OCI-LY7 (cell line): ENCODE data around the gene MTAP. TPM values are rescaled to one million over a fixed set of nuclear protein-coding genes. Genes with fewer than 3 reads are reported as not detected.

ENCODE experiments used
- BruUV-seq: library from RNA; stranded (reverse); fragments of 400-500 nt; replicated peaks from 2 replicates; lab custom pipeline; 2021; lab: Mats Ljungman, UMichigan
- CTCF ChIA-PET: fragments of 300-600 bp; sonication (Branson Sonifier 250); formaldehyde crosslinking; loops from one replicate; lab custom pipeline; 2022; ENCODE audit warnings: antibody characterized with exemption; ENCODE audit not compliant: unreplicated experiment; lab: Charles Lee
- POLR2A ChIA-PET: fragments of 300-600 bp; sonication (Branson Sonifier 250); formaldehyde crosslinking; loops from one replicate; lab custom pipeline; 2022; ENCODE audit warnings: antibody characterized with exemption; lab: Charles Lee
- DNase-seq: peaks from one replicate; pipeline ENCODE4 v3.0.0-alpha.2; 2015; ENCODE audit warnings: low spot score
- H2AFZ ChIP-seq: fragments of 200-600 bp; sonication (generic), shearing (Covaris generic); 2 replicates; pipeline ENCODE4 v1.6.1; 2014; ENCODE audit warnings: mild to moderate bottlenecking, antibody characterized with exemption, low read length, moderate library complexity
- H3K27ac ChIP-seq: fragments of 200-600 bp; sonication (generic); 2 replicates; pipeline ENCODE4 v1.5.1; 2014; ENCODE audit warnings: mixed run types, low read depth, mild to moderate bottlenecking, moderate library complexity, low read length, inconsistent platforms; ENCODE audit not compliant: poor library complexity, severe bottlenecking
- H3K36me3 ChIP-seq: fragments of 200-600 bp; sonication (generic); 2 replicates; pipeline ENCODE4 v1.6.1; 2014; ENCODE audit warnings: mild to moderate bottlenecking, antibody characterized with exemption, low read length, moderate library complexity, mixed read lengths; ENCODE audit not compliant: insufficient read depth
- H3K4me1 ChIP-seq: fragments of 200-600 bp; sonication (generic); 2 replicates; pipeline ENCODE4 v1.5.1; 2014; ENCODE audit warnings: mild to moderate bottlenecking, low read length; ENCODE audit not compliant: insufficient read depth, poor library complexity, severe bottlenecking
- H3K4me2 ChIP-seq: fragments of 200-600 bp; sonication (generic); 2 replicates; pipeline ENCODE4 v1.6.1; 2014; ENCODE audit warnings: mild to moderate bottlenecking, low read length
- H3K4me3 ChIP-seq: fragments of 200-600 bp; sonication (generic); 2 replicates; pipeline ENCODE4 v1.5.1; 2014; ENCODE audit warnings: mild to moderate bottlenecking, low read depth, low read length; ENCODE audit not compliant: poor library complexity, severe bottlenecking
- H3K79me2 ChIP-seq: fragments of 200-600 bp; sonication (generic); 2 replicates; pipeline ENCODE4 v1.6.1; 2016; ENCODE audit warnings: low read depth, mild to moderate bottlenecking, low read length, moderate library complexity, mixed read lengths; ENCODE audit not compliant: insufficient read depth
- H3K9me2 ChIP-seq: fragments of 200-600 bp; sonication (generic); 2 replicates; pipeline ENCODE4 v1.6.1; 2016; ENCODE audit warnings: mild to moderate bottlenecking, low read length, mixed read lengths; ENCODE audit not compliant: insufficient read depth
- H3K9me3 ChIP-seq: fragments of 200-600 bp; sonication (generic); 2 replicates; pipeline ENCODE4 v1.6.1; 2014; ENCODE audit warnings: mild to moderate bottlenecking, mixed run types, low read length, mixed read lengths
- H4K20me1 ChIP-seq: fragments of 200-600 bp; sonication (generic); 2 replicates; pipeline ENCODE4 v1.6.1; 2014; ENCODE audit warnings: mild to moderate bottlenecking, antibody characterized with exemption, low read length, moderate library complexity, mixed read lengths; ENCODE audit not compliant: insufficient read depth
- CTCF ChIP-seq: fragments of 200-600 bp; sonication (generic); conservative IDR thresholded peaks from 2 replicates; pipeline ENCODE4 v1.5.1; 2014; ENCODE audit warnings: mild to moderate bottlenecking, antibody characterized with exemption, low read length, moderate library complexity, mixed read lengths
- EZH2phosphoT487 ChIP-seq: fragments of 200-600 bp; sonication (generic); IDR thresholded peaks from 2 replicates; pipeline ENCODE4 v1.6.1; 2018; ENCODE audit warnings: low read depth, borderline replicate concordance, mild to moderate bottlenecking, mixed run types, antibody characterized with exemption, low read length, moderate library complexity, mixed read lengths
- intact Hi-C: fragments of 100-400 bp; cut with micrococcal nuclease; formaldehyde crosslinking; loops from one replicate; pipeline ENCODE4 v1.10.0; 2022; ENCODE audit not compliant: unreplicated experiment
- total RNA-seq, 2 experiments: library from RNA; depleted of rRNA in 1 of 2; stranded (reverse); fragments of >200 nt in 1 of 2; shearing (Covaris generic) in 1 of 2; gene quantifications; 2 replicates each; pipeline ENCODE4 v1.2.3, GENCODE V29; 2014 to 2022

MTAP gene
- total RNA-seq, 2 experiments from 2014 or later = 41.6 to 101 TPM

- Histone ChIP-seq H3K4me2 (no peak overlapping the region), H3K79me2 (no peaks in the 10 kb centered on the region), H3K36me3 (peaks cover 56% of the 10 kb centered on the region), H4K20me1 (no peaks in the 10 kb centered on the region), H3K4me3 (no peak overlapping the region), H3K9me2 (no peaks in the 10 kb centered on the region), H2AFZ (no peak overlapping the region), H3K4me1 (no peaks in the 10 kb centered on the region), H3K27ac (no peak overlapping the region), H3K9me3 (0 out of 2 replicates have a peak, but pooled peaks cover 7% of the 10 kb centered on the region)
- DNase-seq = peak; percentile 9
- ChIA-PET POLR2A (interaction anchor here (0.6 to 2.1 kb wide), 3 partner anchors 10 to 23 kb away, joined by 3 to 4 read pairs (median 3); no protein-coding TSS in a partner anchor), CTCF (no interaction called here)
- BruUV-seq = no TSS peak
- intact Hi-C loops = no loop called here
- TF ChIP-seq CTCF (peak; percentile 24; the same call in 1 of the 2 replicates), EZH2phosphoT487 (no peak)
Observed at GRCh38 chr9:21889673-21890072, 87.2 kb downstream of the MTAP start.

- Histone ChIP-seq H3K79me2 (no peaks in the 10 kb centered on the region), H3K4me2 (no peak overlapping the region), H3K9me3 (0 out of 2 replicates have a peak, but pooled peaks cover 7% of the 10 kb centered on the region), H2AFZ (no peak overlapping the region), H3K4me1 (no peaks in the 10 kb centered on the region), H3K36me3 (peaks cover 51% of the 10 kb centered on the region), H3K9me2 (no peaks in the 10 kb centered on the region), H3K4me3 (no peak overlapping the region), H4K20me1 (no peaks in the 10 kb centered on the region), H3K27ac (no peak overlapping the region)
- no TSS peak for BruUV-seq
- intact Hi-C loops = no loop called here
- TF ChIP-seq EZH2phosphoT487 (no peak), CTCF (no peak)
- CTCF ChIA-PET = no interaction called here
- DNase-seq = no peak
- POLR2A ChIA-PET = interaction anchor here (2.1 kb wide), 1 partner anchor 11 kb away, joined by 4 read pairs; no protein-coding TSS in a partner anchor
Observed at GRCh38 chr9:21890696-21891095, 88.3 kb downstream of the MTAP start.

GRCh38 chr9:21901546-21901945, 99.1 kb downstream of the MTAP start:
- Histone ChIP-seq H3K9me3 (no peaks in the 10 kb centered on the region), H3K36me3 (no peaks in the 10 kb centered on the region; the same call in 1 of the 2 replicates), H3K79me2 (no peaks in the 10 kb centered on the region), H3K9me2 (no peaks in the 10 kb centered on the region), H3K4me2 (no peak overlapping the region), H3K4me1 (peaks cover 6% of the 10 kb centered on the region), H4K20me1 (no peaks in the 10 kb centered on the region), H2AFZ (no peak overlapping the region), H3K4me3 (no peak overlapping the region), H3K27ac (no peak overlapping the region)
- no peak for DNase-seq
- CTCF ChIA-PET = no interaction called here
- TF ChIP-seq EZH2phosphoT487 (no peak), CTCF (no peak)
- intact Hi-C loops = no loop called here
- no TSS peak for BruUV-seq
- POLR2A ChIA-PET = interaction anchor here (0.7 to 1.1 kb wide), 4 partner anchors 11 to 106 kb away, joined by 3 to 4 read pairs (median 4); no protein-coding TSS in a partner anchor
